WERI-Rb-1 (cell line): ENCODE measurements around the gene PARD3B.

Experiments
- DNase-seq: peaks from one replicate; pipeline ENCODE4 v3.0.0-alpha.2; 2020
- H3K27ac ChIP-seq: fragments of 250-450 bp; sonication (Bioruptor Pico); 2 replicates; pipeline ENCODE4 v1.5.1; 2020; ENCODE audit warnings: mild to moderate bottlenecking, moderate library complexity
- H3K27me3 ChIP-seq: fragments of 250-450 bp; sonication (Bioruptor Pico); 2 replicates; pipeline ENCODE4 v1.5.1; 2021; ENCODE audit warnings: mild to moderate bottlenecking, low read depth, moderate library complexity; ENCODE audit not compliant: insufficient read depth, severe bottlenecking
- H3K36me3 ChIP-seq: fragments of 250-450 bp; sonication (Bioruptor Pico); 2 replicates; pipeline ENCODE4 v1.5.1; 2020; ENCODE audit warnings: mild to moderate bottlenecking, moderate library complexity
- H3K4me3 ChIP-seq: 2 replicates; pipeline ENCODE4 v1.5.1; 2011; ENCODE audit warnings: low read depth, mild to moderate bottlenecking, control low read depth, low read length
- H3K9me3 ChIP-seq: fragments of 250-450 bp; sonication (Bioruptor Pico); 2 replicates; pipeline ENCODE4 v1.5.1; 2021; ENCODE audit warnings: mild to moderate bottlenecking, moderate library complexity; ENCODE audit not compliant: severe bottlenecking
- TF ChIP-seq, protein P1 (sequence below): IDR thresholded peaks from 2 replicates; pipeline ENCODE4 v1.5.1; 2011; ENCODE audit warnings: low read depth, mild to moderate bottlenecking, control low read depth, inconsistent platforms, low read length

The PARD3B gene

DNA sequence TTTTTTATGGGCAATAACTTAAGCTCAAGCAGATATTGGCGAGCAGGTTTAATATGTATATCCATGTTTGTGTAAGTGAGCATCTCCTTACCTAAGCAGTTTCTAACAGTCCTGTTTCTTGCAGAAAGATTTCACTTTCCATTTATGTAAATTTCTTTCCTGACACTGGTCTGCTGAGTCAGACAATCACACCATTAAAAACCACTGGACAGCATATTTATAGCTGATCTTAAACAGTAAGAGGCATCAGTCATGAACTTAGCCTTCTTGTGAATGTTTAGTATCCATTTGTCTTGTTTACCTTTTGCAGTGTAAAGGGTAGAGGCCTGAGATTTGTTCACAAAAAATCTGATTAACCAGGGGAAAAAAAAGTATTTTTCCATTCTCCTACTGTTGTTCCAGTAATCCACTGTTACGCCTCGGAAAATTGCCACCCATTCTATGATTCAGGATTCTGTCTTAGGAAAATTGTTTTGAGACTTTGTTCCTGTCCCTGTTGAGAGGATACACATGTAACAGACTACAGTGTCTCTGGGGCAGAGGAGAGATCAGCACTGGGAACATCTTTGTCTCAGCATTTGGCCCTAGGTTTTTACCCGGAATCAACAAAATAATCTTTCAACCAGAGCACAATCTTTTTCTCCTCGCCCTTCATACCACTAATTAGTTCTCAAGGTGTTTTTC lies 616.0 kb downstream of the PARD3B start:
- Histone ChIP-seq H3K9me3 (no peaks in the 10 kb centered on the region), H3K36me3 (no peaks in the 10 kb centered on the region), H3K27ac (no peak overlapping the region), H3K27me3 (no peaks in the 10 kb centered on the region), H3K4me3 (no peak overlapping the region)
- DNase-seq = no peak
- TF ChIP-seq, protein P1, sequence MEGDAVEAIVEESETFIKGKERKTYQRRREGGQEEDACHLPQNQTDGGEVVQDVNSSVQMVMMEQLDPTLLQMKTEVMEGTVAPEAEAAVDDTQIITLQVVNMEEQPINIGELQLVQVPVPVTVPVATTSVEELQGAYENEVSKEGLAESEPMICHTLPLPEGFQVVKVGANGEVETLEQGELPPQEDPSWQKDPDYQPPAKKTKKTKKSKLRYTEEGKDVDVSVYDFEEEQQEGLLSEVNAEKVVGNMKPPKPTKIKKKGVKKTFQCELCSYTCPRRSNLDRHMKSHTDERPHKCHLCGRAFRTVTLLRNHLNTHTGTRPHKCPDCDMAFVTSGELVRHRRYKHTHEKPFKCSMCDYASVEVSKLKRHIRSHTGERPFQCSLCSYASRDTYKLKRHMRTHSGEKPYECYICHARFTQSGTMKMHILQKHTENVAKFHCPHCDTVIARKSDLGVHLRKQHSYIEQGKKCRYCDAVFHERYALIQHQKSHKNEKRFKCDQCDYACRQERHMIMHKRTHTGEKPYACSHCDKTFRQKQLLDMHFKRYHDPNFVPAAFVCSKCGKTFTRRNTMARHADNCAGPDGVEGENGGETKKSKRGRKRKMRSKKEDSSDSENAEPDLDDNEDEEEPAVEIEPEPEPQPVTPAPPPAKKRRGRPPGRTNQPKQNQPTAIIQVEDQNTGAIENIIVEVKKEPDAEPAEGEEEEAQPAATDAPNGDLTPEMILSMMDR = no peak

DNA sequence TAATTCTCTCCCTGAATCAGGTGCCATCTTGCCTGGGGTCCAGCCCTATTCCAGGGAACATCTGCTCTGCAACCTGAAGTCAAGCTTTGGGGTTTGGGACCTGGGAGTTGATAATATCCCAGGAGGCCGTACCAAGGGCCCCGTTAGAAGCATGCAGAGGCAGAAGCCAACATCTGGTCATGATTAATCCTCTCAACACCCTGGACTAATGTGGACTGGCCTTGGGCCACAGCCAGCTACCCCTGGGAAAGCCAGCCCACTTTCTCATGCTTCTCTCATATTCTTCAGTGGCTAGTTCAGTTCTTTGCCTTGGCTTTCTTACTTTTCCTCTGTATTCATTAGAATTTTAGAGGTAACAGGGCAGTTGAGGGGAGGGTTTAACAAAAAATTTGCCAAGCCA lies 621.5 kb downstream of the PARD3B start:
- H3K9me3 ChIP-seq = no peaks in the 10 kb centered on the region
- no peaks in the 10 kb centered on the region for H3K36me3 ChIP-seq
- no peaks in the 10 kb centered on the region for H3K27me3 ChIP-seq
- H3K4me3 ChIP-seq = no peak overlapping the region
- DNase-seq = no peak
- no peak overlapping the region for H3K27ac ChIP-seq
- TF ChIP-seq, protein P1 = no peak

DNA sequence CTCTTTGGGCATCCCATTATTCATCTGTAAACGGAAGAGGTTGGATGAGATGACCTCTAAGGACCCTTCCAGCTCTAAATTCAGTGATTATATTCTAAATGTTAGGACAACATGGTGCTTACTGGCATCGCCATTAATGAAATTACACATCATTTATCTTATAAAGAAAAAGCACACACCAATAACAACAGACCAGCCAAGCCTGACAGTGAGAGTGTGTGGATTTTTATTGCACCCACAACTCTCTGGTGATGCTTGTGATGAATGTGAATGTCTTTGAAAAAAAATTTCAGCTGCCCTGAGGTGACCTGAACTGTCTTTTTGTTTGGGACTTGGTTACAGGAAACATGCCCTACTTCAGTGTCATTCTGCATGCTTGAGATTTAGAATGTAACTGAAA lies 623.7 kb downstream of the PARD3B start:
- Histone ChIP-seq H3K27ac (no peak overlapping the region), H3K27me3 (no peaks in the 10 kb centered on the region), H3K9me3 (no peaks in the 10 kb centered on the region), H3K4me3 (no peak overlapping the region), H3K36me3 (no peaks in the 10 kb centered on the region)
- TF ChIP-seq, protein P1 = no peak
- DNase-seq = no peak

DNA sequence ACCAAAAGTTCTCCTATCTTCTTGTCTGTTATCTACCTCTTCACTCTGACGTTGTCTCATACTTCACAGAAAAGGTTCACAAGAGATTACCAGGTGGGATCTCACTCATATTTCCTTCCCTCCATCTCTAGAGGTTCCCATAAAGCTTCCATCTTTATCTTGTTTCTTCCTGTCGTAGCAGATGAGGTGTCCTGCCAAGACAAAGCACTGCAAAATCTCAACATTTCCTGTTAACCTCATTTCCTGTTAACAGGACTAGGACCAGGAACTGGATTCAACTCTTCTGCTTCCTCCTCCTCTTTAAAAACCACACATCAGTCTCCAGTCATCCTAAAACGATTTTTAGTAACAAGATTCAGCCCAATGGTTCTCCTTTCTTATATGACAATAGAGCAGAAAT lies 624.2 kb downstream of the PARD3B start:
- TF ChIP-seq, protein P1 = no peak
- Histone ChIP-seq H3K27me3 (no peaks in the 10 kb centered on the region), H3K9me3 (no peaks in the 10 kb centered on the region), H3K4me3 (no peak overlapping the region), H3K27ac (no peak overlapping the region), H3K36me3 (no peaks in the 10 kb centered on the region)
- DNase-seq = no peak

DNA sequence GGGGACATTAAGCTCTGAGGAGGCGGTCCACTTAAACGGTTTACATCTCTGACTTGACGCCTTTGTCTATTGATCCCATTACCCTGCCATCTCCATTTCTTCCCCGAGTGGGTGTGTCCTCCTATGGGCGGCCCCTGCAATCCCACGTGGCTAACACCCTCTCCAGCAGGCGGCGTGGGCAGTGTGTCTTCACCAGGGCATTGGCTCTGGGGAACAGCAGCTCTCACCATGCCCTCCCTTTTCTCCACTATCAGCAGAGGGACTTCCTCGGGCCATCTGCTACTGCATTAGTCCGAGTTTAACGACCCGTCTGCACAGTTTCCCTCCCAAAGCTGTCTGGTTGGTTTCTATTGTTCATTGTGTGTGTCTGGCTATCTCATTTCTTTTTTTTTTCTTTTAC lies 625.1 kb downstream of the PARD3B start:
- no peaks in the 10 kb centered on the region for H3K36me3 ChIP-seq
- H3K4me3 ChIP-seq = no peak overlapping the region
- TF ChIP-seq, protein P1 = no peak
- no peaks in the 10 kb centered on the region for H3K27me3 ChIP-seq
- no peak for DNase-seq
- H3K27ac ChIP-seq = no peak overlapping the region
- no peaks in the 10 kb centered on the region for H3K9me3 ChIP-seq

DNA sequence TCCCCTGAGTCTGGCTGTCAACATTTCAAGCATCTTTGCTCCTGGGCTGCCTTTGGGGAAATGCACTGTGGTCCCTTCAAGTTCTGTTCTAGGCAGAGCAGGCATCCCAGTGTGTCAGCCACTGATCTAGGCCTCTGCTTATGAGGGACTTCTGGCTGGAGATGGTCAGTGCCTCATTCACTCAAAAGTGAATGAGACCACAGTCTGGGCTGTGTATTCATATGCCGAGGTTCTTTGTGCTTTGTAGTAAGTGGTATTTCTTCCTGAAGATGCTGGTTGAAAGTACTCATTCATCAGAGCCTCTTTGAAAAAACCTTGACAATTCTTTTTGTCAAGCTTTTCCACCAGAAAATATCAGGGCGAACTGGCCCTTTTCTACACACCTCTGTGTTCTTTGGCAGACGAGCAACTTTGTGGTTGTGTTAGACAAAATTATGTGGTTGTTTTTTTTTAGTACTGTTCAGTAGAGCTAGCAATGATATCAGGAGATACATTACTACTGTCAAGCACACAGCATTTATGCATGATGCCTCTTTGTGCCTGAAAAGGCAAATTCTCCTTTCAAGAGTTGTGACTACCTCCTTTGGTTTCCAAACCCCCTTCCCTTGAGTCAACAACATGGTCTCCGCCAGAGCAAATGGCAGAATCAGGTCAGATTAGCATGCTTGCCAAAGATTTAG lies 626.1 kb downstream of the PARD3B start:
- no peak for DNase-seq
- Histone ChIP-seq H3K36me3 (no peaks in the 10 kb centered on the region), H3K27ac (no peak overlapping the region), H3K27me3 (no peaks in the 10 kb centered on the region), H3K4me3 (no peak overlapping the region), H3K9me3 (no peaks in the 10 kb centered on the region)
- TF ChIP-seq, protein P1 = no peak
